ENCODE data around the gene ARHGAP26. TPM values are rescaled to one million over a fixed set of nuclear protein-coding genes. Genes with fewer than 3 reads are reported as not detected.
A peak's percentile ranks its signal among the peaks of the same experiment; 100 is the strongest.

ARHGAP26 gene
- total RNA-seq, 2 donors from 2014 or later, result 24.0 to 24.3 TPM

DNA sequence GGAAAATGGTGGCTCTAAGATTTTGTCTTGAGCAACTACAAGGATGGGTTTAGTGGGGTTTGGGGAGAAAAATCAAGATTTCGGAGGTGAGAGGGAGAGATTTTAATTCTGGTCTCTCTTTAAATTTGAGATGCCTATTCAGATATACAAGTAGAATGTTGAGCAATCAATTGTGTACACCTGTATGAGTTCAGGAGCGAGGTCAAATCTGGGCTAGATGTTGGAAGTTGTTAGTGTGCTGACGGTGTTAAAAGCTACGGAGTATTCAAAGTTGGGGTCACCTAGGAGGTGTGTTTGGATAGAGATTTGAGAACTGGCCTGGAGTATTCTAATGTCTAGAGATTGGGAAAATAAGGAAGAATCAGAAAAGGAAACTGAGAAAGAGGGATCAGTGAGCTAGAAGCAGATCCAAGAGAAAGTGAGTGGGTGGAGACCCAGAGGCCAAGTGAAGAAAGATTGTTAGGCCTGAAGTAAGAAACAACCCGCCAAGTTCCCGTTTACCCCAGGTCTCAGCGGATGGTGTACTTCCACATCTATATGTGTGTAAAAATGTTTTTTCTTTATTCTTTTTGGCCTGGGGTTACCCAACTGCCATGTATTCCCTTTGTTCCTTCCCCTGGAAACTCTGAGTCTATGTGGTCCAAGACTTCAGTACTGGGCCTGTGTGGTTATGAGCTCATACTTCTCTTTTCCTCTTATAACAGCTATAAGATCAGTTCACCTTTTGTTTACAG, 11.9 kb upstream of the ARHGAP26 start:
- Mint-ChIP-seq H3K36me3 (ENCODE audit: insufficient read depth in 2 of 2) (no peaks in the 10 kb centered on the region), H3K27ac (no peak overlapping the region), H3K4me1 (ENCODE audit: low read depth) (peaks cover 21% of the 10 kb centered on the region), H3K4me3 (no peak overlapping the region), H3K27me3 (ENCODE audit: low read depth) (peaks cover 8% of the 10 kb centered on the region), H3K9me3 (no peaks in the 10 kb centered on the region)
- DNase-seq (no peak), ATAC-seq (replicated peaks in 1 of 2) (peak; percentile 88 to 90)

DNA sequence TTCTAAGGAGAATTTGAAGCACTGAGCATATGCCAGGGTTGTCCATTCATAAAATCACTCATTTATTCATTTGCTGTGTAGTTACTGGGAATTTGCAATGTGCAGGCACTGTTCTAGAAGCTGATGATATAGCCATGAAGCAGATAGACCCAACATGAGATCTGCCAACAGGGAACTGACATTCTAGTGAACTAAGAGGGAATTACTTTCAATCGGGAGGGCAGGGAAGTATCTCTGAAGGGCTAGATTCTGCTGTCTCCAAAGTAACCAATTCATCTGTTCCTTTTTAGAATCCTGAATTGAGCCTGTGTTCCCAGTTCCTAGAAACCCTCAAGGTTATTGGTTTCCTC, 11.4 kb upstream of the ARHGAP26 start:
- no peak overlapping the region for H3K27ac Mint-ChIP-seq
- H3K4me3 Mint-ChIP-seq, result no peak overlapping the region
- peaks cover 21% of the 10 kb centered on the region for H3K4me1 Mint-ChIP-seq (ENCODE audit: low read depth)
- peaks cover 8% of the 10 kb centered on the region for H3K27me3 Mint-ChIP-seq (ENCODE audit: low read depth)
- no peak for DNase-seq
- no peaks in the 10 kb centered on the region for H3K9me3 Mint-ChIP-seq
- ATAC-seq (replicated peaks in 1 of 2), result no peak
- no peaks in the 10 kb centered on the region for H3K36me3 Mint-ChIP-seq (ENCODE audit: insufficient read depth in 2 of 2)

- no peaks in the 10 kb centered on the region for H3K36me3 Mint-ChIP-seq (ENCODE audit: insufficient read depth in 2 of 2)
- peaks cover 6% of the 10 kb centered on the region for H3K4me1 Mint-ChIP-seq (ENCODE audit: low read depth)
- no peak overlapping the region for H3K4me3 Mint-ChIP-seq
- DNase-seq, result no peak
- no peak for ATAC-seq (replicated peaks in 1 of 2)
- no peaks in the 10 kb centered on the region for H3K27me3 Mint-ChIP-seq (ENCODE audit: low read depth)
- H3K27ac Mint-ChIP-seq, result no peak overlapping the region
- no peaks in the 10 kb centered on the region for H3K9me3 Mint-ChIP-seq
Measured at GRCh38 chr5:142763701-142764100, 6.5 kb upstream of the ARHGAP26 start.

GRCh38 chr5:142767178-142767577, 3.0 kb upstream of the ARHGAP26 start:
- no peak overlapping the region for H3K27ac Mint-ChIP-seq
- H3K9me3 Mint-ChIP-seq, result no peaks in the 10 kb centered on the region
- no peaks in the 10 kb centered on the region for H3K36me3 Mint-ChIP-seq (ENCODE audit: insufficient read depth in 2 of 2)
- no peak overlapping the region for H3K4me3 Mint-ChIP-seq
- H3K27me3 Mint-ChIP-seq (ENCODE audit: low read depth), result no peaks in the 10 kb centered on the region
- ATAC-seq (replicated peaks in 1 of 2), result no peak
- H3K4me1 Mint-ChIP-seq (ENCODE audit: low read depth), result peaks cover 19% of the 10 kb centered on the region
- DNase-seq, result no peak

DNA sequence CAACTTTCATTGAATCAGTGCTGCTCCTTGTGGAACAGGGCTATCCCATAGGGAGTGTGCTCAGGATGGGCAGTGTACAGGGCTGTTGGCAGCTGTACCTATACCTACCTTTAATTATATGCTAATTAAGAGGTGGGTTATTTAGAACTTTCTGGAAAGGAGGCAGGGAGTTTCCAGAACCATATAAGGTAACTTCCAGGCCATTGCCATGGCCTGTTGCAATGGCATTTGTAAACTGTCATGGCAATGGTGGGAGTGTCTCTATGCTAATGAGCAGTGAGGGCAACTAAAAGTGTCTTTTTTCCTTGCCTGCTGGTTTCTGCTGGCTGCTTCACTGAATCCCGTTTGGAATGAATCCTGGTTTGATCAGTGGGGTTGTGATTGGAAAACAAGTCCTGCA, 2.3 kb upstream of the ARHGAP26 start:
- no peak for ATAC-seq (replicated peaks in 1 of 2)
- Mint-ChIP-seq H3K36me3 (ENCODE audit: insufficient read depth in 2 of 2) (no peaks in the 10 kb centered on the region), H3K4me3 (no peak overlapping the region), H3K27me3 (ENCODE audit: low read depth) (no peaks in the 10 kb centered on the region), H3K4me1 (ENCODE audit: low read depth) (peaks cover 26% of the 10 kb centered on the region), H3K27ac (no peak overlapping the region), H3K9me3 (no peaks in the 10 kb centered on the region)
- no peak for DNase-seq

- DNase-seq (peak; percentile 28 to 32), ATAC-seq (replicated peaks in 1 of 2) (no peak)
- Mint-ChIP-seq H3K36me3 (ENCODE audit: insufficient read depth in 2 of 2) (no peaks in the 10 kb centered on the region), H3K4me1 (ENCODE audit: low read depth) (peaks cover 36% of the 10 kb centered on the region), H3K27me3 (ENCODE audit: low read depth) (no peaks in the 10 kb centered on the region), H3K27ac (peak overlapping the region; percentile 20), H3K4me3 (peak overlapping the region; percentile 84 to 89), H3K9me3 (no peaks in the 10 kb centered on the region)
Measured at GRCh38 chr5:142769251-142769792, 855 bp upstream of the ARHGAP26 start.

DNA sequence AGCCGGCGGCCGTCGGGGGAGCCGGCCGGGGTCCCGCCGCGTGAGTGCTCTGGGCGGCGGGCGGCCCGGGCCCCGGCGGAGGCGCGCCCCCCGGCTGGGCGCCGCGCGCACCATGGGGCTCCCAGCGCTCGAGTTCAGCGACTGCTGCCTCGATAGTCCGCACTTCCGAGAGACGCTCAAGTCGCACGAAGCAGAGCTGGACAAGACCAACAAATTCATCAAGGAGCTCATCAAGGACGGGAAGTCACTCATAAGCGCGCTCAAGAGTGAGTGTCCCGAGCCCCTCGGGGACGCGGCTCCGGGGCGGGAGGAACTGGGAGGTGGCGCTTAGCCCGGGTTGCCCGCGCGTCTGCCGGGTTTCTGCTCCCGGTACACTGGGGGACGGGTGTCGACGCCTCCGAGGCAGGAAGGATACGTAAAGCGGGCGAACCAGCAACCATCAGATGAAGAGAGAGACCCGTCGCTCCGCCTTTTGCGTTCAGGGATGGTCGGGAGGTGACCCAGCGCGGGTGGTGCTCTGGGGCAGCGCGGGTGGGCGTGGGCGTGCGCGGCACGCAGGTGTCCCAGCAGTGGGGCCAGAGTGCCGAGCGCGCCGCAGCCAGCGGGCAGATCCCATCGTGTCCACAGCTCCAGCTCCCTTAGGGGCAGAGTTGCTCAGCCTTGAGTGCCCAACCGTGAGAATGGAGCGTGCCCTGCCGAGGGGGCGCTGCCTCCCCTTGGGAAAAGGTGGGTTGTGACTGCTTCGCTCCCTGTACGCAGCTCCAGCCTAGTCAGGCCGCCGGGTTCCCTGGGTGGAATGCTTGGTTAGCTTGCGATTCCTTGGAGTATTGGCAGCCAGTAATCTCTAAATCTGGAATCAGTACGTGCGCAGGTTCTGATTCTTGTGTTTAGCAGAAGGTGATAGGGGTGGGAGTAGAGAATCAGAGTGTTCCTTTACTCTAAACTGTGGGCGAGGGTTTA, 753 bp downstream of the ARHGAP26 start:
- Mint-ChIP-seq H3K4me1 (ENCODE audit: low read depth) (peaks cover 47% of the 10 kb centered on the region), H3K36me3 (ENCODE audit: insufficient read depth in 2 of 2) (no peaks in the 10 kb centered on the region), H3K9me3 (no peaks in the 10 kb centered on the region), H3K4me3 (peak overlapping the region; percentile 84 to 89), H3K27me3 (ENCODE audit: low read depth) (no peaks in the 10 kb centered on the region), H3K27ac (peak overlapping the region; percentile 44)
- ATAC-seq (replicated peaks in 1 of 2) (peak; percentile 22 to 28), DNase-seq (peak; percentile 70 to 71)

- peak overlapping the region; percentile 63 for H3K27ac Mint-ChIP-seq
- ATAC-seq (replicated peaks in 1 of 2) (no peak), DNase-seq (no peak)
- H3K4me1 Mint-ChIP-seq (ENCODE audit: low read depth), result peaks cover 52% of the 10 kb centered on the region
- peak overlapping the region; percentile 84 to 89 for H3K4me3 Mint-ChIP-seq
- no peaks in the 10 kb centered on the region for H3K9me3 Mint-ChIP-seq
- H3K36me3 Mint-ChIP-seq (ENCODE audit: insufficient read depth in 2 of 2), result no peaks in the 10 kb centered on the region
- H3K27me3 Mint-ChIP-seq (ENCODE audit: low read depth), result no peaks in the 10 kb centered on the region
Measured at GRCh38 chr5:142771666-142772065, 1.5 kb downstream of the ARHGAP26 start.

DNA sequence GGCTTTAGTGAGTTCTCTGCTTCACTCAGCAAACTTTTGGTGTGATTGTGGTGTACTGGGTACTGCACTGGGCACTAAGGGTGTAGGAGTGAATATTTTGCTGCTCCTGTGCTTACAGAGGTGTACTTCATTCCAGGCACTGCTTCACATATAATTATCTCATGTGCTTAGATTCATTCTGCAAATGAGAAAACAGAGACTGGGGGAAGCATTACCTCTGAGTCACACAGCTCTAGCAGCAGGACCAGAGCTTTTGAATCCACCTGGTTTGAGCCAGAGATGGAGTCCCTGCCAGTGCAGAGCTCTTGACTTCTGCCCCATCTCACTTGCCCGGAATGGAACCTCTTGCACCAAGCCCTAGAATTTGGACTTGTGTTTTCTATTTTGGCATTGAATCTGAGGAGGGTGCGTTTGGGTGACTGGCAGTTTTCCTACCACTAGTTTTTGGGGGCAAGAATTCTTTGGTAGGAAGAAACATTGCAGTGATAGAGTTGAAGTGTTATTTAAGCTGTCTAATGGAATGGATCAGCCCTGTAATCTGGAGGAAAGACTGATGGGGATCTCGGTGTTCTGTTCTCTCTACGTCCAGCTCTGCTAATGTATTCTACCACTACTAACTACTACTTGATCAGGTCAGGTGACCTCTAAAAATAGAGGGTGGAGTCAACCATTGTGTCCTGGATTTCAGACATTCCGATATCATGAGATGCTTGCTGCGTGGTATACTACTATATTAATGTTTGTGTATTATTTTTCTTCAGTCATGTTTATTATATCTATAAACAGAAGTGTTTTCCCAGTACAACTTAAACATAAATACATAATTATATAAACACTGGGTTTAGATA, 2.5 kb downstream of the ARHGAP26 start:
- Mint-ChIP-seq H3K27ac (no peak overlapping the region), H3K27me3 (ENCODE audit: low read depth) (no peaks in the 10 kb centered on the region), H3K4me1 (ENCODE audit: low read depth) (peaks cover 60% of the 10 kb centered on the region), H3K9me3 (no peaks in the 10 kb centered on the region), H3K36me3 (ENCODE audit: insufficient read depth in 2 of 2) (no peaks in the 10 kb centered on the region), H3K4me3 (peak overlapping the region; percentile 84 to 89)
- ATAC-seq (replicated peaks in 1 of 2), result peak; percentile 6 to 8
- DNase-seq, result peak in 1 of 2 donors; percentile 24

GRCh38 chr5:142777099-142777498, 6.9 kb downstream of the ARHGAP26 start:
- Mint-ChIP-seq H3K9me3 (no peaks in the 10 kb centered on the region), H3K27ac (no peak overlapping the region), H3K27me3 (ENCODE audit: low read depth) (no peaks in the 10 kb centered on the region), H3K36me3 (ENCODE audit: insufficient read depth in 2 of 2) (no peaks in the 10 kb centered on the region), H3K4me3 (no peak overlapping the region), H3K4me1 (ENCODE audit: low read depth) (peaks cover 79% of the 10 kb centered on the region)
- no peak for DNase-seq
- ATAC-seq (replicated peaks in 1 of 2), result no peak

- Mint-ChIP-seq H3K27ac (peak overlapping the region; percentile 5), H3K4me1 (ENCODE audit: low read depth) (peaks cover 79% of the 10 kb centered on the region), H3K9me3 (no peaks in the 10 kb centered on the region), H3K4me3 (no peak overlapping the region), H3K27me3 (ENCODE audit: low read depth) (no peaks in the 10 kb centered on the region), H3K36me3 (ENCODE audit: insufficient read depth in 2 of 2) (no peaks in the 10 kb centered on the region)
- no peak for DNase-seq
- ATAC-seq (replicated peaks in 1 of 2), result peak; percentile 62 to 64
Measured at GRCh38 chr5:142777850-142778249, 7.7 kb downstream of the ARHGAP26 start.

GRCh38 chr5:142779163-142779840, 9.1 kb downstream of the ARHGAP26 start:
- DNase-seq, result no peak
- H3K4me3 Mint-ChIP-seq, result no peak overlapping the region
- ATAC-seq (replicated peaks in 1 of 2), result no peak
- no peaks in the 10 kb centered on the region for H3K27me3 Mint-ChIP-seq (ENCODE audit: low read depth)
- H3K9me3 Mint-ChIP-seq, result no peaks in the 10 kb centered on the region
- no peaks in the 10 kb centered on the region for H3K36me3 Mint-ChIP-seq (ENCODE audit: insufficient read depth in 2 of 2)
- peaks cover 83% of the 10 kb centered on the region for H3K4me1 Mint-ChIP-seq (ENCODE audit: low read depth)
- H3K27ac Mint-ChIP-seq, result no peak overlapping the region

All from activated T-cell treated with anti-CD3 and anti-CD28 coated beads, Interleukin-2, amount 50 U/mL, for 72 hours (primary cell).